Activated CD8-positive, alpha-beta T cell treated with anti-CD3 and anti-CD28 coated beads, Interleukin-2, amount 10 ng/mL, durations not matched to agents 7 days and 5 days (primary cell): ENCODE results near the gene ASXL1. TPM values are rescaled to one million over a fixed set of nuclear protein-coding genes. Genes with fewer than 3 reads are reported as not detected.
A peak's percentile ranks its signal among the peaks of the same experiment; 100 is the strongest.

Experiments
- ATAC-seq: fragments of 150-1000 bp; cut with Tn5 transposase; one replicate; pipeline ENCODE4 v1.10.0; 2021; ENCODE audit warnings: moderate library complexity
- CTCF ChIA-PET: fragments of 350-600 bp; sonication (Branson Sonifier 250); formaldehyde crosslinking; loops from one replicate; lab custom pipeline; 2021; ENCODE audit warnings: antibody characterized with exemption; lab: Charles Lee
- POLR2A ChIA-PET: fragments of 350-600 bp; sonication (Branson Sonifier 250); formaldehyde crosslinking; loops from one replicate; lab custom pipeline; 2021; ENCODE audit warnings: antibody characterized with exemption; lab: Charles Lee
- DNase-seq: peaks from one replicate; pipeline ENCODE4 v3.0.0-alpha.2; 2020
- H3K27ac Mint-ChIP-seq: one replicate; pipeline ENCODE4 v1.8.0; 2021; ENCODE audit warnings: mild to moderate bottlenecking, mixed read lengths
- H3K27me3 Mint-ChIP-seq: one replicate; pipeline ENCODE4 v1.8.0; 2021; ENCODE audit warnings: low read depth, mixed read lengths
- H3K36me3 Mint-ChIP-seq: one replicate; pipeline ENCODE4 v1.8.0; 2021; ENCODE audit warnings: low read depth, mixed read lengths
- H3K4me1 Mint-ChIP-seq: one replicate; pipeline ENCODE4 v1.8.0; 2021; ENCODE audit warnings: low read depth, mixed read lengths
- H3K4me3 Mint-ChIP-seq: one replicate; pipeline ENCODE4 v1.8.0; 2021; ENCODE audit warnings: mild to moderate bottlenecking, mixed read lengths
- H3K9me3 Mint-ChIP-seq: one replicate; pipeline ENCODE4 v1.8.0; 2022; ENCODE audit warnings: mixed read lengths; ENCODE audit not compliant: insufficient read depth
- total RNA-seq, 2 experiments: library from RNA; stranded (reverse); gene quantifications; one replicate each; pipeline ENCODE4 v1.2.3, GENCODE V29; 2021

The ASXL1 gene
- total RNA-seq, 2 experiments from 2014 or later, result 91.7 to 97.4 TPM

DNA sequence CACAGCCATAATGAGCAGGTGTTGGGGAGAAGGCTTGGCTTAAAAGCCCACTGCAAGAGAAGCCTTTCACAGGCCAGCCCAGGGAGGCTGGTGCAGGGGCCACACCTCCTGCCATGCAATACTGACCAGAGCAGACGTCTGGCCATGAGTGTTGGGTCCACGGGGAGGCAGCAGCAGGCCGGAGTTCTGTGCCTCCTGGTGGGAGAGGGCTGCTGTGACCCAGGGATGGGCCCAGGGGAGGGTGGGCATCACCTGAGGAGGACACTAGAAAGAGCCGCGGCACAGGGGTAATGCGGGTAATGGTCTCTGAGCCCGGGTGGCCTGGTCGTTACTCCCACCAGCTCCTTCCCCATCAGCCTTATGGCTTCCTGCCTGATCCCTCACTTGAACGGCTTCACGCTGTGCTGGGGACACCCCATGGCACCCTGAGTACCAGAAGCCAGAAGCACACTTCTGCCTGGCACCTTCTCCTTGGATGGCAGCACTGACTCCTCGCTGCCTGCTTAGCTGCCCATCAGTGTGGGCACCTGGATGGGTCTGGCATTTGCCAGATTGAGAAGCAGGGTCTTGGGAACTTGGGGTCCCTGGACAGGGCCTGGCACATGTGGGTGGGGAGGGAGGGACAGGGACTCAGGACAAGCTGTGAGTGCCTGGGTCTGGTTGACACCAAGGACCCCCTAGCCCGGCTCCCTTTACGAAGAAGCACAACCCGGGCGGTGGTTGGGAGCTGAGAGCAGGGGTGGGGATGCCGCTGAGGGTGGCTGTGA lies 108.8 kb downstream of the ASXL1 start:
- Mint-ChIP-seq H3K27me3 (no peaks in the 10 kb centered on the region), H3K27ac (no peak overlapping the region), H3K9me3 (no peaks in the 10 kb centered on the region), H3K4me1 (no peaks in the 10 kb centered on the region), H3K36me3 (peaks cover 2% of the 10 kb centered on the region), H3K4me3 (no peak overlapping the region)
- POLR2A ChIA-PET, result no interaction called here
- CTCF ChIA-PET, result no interaction called here
- no peak for DNase-seq
- no peak for ATAC-seq

- ATAC-seq (no peak), DNase-seq (no peak)
- ChIA-PET CTCF (no interaction called here), POLR2A (no interaction called here)
- H3K4me1 Mint-ChIP-seq, result no peaks in the 10 kb centered on the region
- no peaks in the 10 kb centered on the region for H3K27me3 Mint-ChIP-seq
- no peaks in the 10 kb centered on the region for H3K9me3 Mint-ChIP-seq
- no peak overlapping the region for H3K27ac Mint-ChIP-seq
- no peak overlapping the region for H3K4me3 Mint-ChIP-seq
- peaks cover 2% of the 10 kb centered on the region for H3K36me3 Mint-ChIP-seq
Measured at GRCh38 chr20:32467506-32468312, 109.6 kb downstream of the ASXL1 start.

- H3K4me1 Mint-ChIP-seq, result no peaks in the 10 kb centered on the region
- no peak for ATAC-seq
- H3K9me3 Mint-ChIP-seq, result no peaks in the 10 kb centered on the region
- no peak overlapping the region for H3K4me3 Mint-ChIP-seq
- no peak overlapping the region for H3K27ac Mint-ChIP-seq
- CTCF ChIA-PET, result no interaction called here
- POLR2A ChIA-PET, result no interaction called here
- no peak for DNase-seq
- H3K36me3 Mint-ChIP-seq, result peaks cover 2% of the 10 kb centered on the region
- H3K27me3 Mint-ChIP-seq, result no peaks in the 10 kb centered on the region
Measured at GRCh38 chr20:32468313-32468640, 110.1 kb downstream of the ASXL1 start.

DNA sequence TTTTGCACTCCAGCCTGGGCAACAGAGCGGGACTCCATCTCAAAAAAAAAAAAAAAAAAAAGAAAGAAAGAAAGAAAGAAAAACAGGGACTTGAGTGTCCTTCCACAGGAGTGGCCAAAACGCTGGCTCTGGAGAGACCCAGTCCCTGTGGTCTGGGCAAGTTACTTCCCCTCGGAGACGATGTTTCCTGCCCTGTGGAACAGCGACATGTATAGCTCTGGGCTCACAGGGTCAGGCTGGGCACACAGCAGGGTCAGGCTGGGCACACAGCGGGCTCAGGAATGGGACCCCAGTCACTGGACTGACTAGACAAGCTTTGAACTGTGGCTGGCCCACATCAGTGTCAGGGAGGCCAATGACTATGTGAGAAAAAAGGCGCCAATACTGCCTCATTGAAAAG lies 110.7 kb downstream of the ASXL1 start:
- CTCF ChIA-PET, result no interaction called here
- Mint-ChIP-seq H3K4me3 (no peak overlapping the region), H3K9me3 (no peaks in the 10 kb centered on the region), H3K27ac (no peak overlapping the region), H3K4me1 (no peaks in the 10 kb centered on the region), H3K36me3 (peaks cover 6% of the 10 kb centered on the region), H3K27me3 (no peaks in the 10 kb centered on the region)
- no peak for ATAC-seq
- POLR2A ChIA-PET, result no interaction called here
- DNase-seq, result no peak

GRCh38 chr20:32470025-32470861 lies 112.1 kb downstream of the ASXL1 start:
- Mint-ChIP-seq H3K36me3 (peaks cover 6% of the 10 kb centered on the region), H3K9me3 (no peaks in the 10 kb centered on the region), H3K4me1 (no peaks in the 10 kb centered on the region), H3K27me3 (no peaks in the 10 kb centered on the region), H3K27ac (peak overlapping the region; percentile 18), H3K4me3 (no peak overlapping the region)
- CTCF ChIA-PET, result interaction anchor here (1.2 to 2.0 kb wide), 2 partner anchors 10 to 182 kb away, joined by 3 to 6 read pairs; no protein-coding TSS in a partner anchor
- POLR2A ChIA-PET, result no interaction called here
- ATAC-seq, result peak; percentile 50
- peak; percentile 44 for DNase-seq

- Mint-ChIP-seq H3K36me3 (peaks cover 6% of the 10 kb centered on the region), H3K4me3 (no peak overlapping the region), H3K27ac (no peak overlapping the region), H3K27me3 (no peaks in the 10 kb centered on the region), H3K4me1 (peaks cover 3% of the 10 kb centered on the region), H3K9me3 (no peaks in the 10 kb centered on the region)
- POLR2A ChIA-PET, result no interaction called here
- CTCF ChIA-PET, result interaction anchor here (0.8 to 2.0 kb wide), 3 partner anchors 10 to 181 kb away, joined by 3 to 6 read pairs (median 4); no protein-coding TSS in a partner anchor
- no peak for DNase-seq
- ATAC-seq, result no peak
Measured at GRCh38 chr20:32470940-32471339, 112.8 kb downstream of the ASXL1 start.

GRCh38 chr20:32472581-32473207 lies 114.6 kb downstream of the ASXL1 start:
- Mint-ChIP-seq H3K36me3 (peaks cover 6% of the 10 kb centered on the region), H3K4me1 (peaks cover 11% of the 10 kb centered on the region), H3K27me3 (no peaks in the 10 kb centered on the region), H3K27ac (no peak overlapping the region), H3K9me3 (no peaks in the 10 kb centered on the region), H3K4me3 (no peak overlapping the region)
- ChIA-PET CTCF (interaction anchor here (2.0 kb wide), 1 partner anchor 8 kb away, joined by 6 read pairs; no protein-coding TSS in a partner anchor), POLR2A (no interaction called here)
- DNase-seq (no peak), ATAC-seq (no peak)

DNA sequence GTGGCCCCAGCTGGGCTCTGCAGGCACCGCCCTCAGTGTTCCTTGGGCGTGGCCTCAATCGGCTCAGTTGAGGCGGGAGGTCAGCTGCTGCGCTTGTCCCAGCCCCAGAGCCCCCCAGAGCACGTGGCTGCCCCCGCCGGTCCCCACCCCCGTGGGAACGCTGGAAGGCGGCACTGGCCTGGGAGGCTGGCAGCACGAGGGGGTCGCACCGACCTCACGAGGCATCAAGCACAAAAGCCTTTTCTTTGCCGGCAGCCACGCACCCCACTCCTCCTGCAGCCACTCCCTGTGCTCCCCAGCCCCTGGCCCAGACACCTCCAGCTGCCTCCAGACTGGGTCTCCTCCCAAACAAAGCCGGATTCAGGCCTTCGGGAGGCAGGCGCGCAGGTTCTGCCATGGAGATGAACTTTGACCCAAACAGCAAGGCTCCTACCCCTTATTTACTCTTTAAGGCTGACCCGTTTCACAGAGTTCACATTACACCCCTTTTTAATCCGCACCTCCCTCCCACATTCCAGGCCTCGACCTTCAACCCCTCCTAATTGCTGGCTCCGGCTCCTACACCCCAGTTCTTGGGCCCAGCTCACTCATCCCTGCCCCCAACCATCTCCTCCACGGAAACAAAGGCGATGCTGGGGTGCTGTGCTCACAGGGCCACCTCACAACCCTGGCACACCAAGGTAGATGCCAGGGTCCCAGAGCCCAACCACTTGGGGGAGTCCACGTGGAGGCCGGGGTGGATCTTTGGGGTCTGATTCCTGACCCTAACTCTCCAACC lies 115.3 kb downstream of the ASXL1 start:
- ATAC-seq (no peak), DNase-seq (no peak)
- Mint-ChIP-seq H3K9me3 (no peaks in the 10 kb centered on the region), H3K4me1 (peaks cover 11% of the 10 kb centered on the region), H3K27ac (no peak overlapping the region), H3K4me3 (no peak overlapping the region), H3K36me3 (peaks cover 6% of the 10 kb centered on the region), H3K27me3 (no peaks in the 10 kb centered on the region)
- CTCF ChIA-PET, result no interaction called here
- POLR2A ChIA-PET, result no interaction called here

GRCh38 chr20:32474009-32474716 lies 116.0 kb downstream of the ASXL1 start:
- ATAC-seq (no peak), DNase-seq (no peak)
- H3K4me1 Mint-ChIP-seq, result peaks cover 11% of the 10 kb centered on the region
- CTCF ChIA-PET, result no interaction called here
- no peaks in the 10 kb centered on the region for H3K9me3 Mint-ChIP-seq
- no peak overlapping the region for H3K27ac Mint-ChIP-seq
- POLR2A ChIA-PET, result no interaction called here
- no peak overlapping the region for H3K4me3 Mint-ChIP-seq
- no peaks in the 10 kb centered on the region for H3K27me3 Mint-ChIP-seq
- H3K36me3 Mint-ChIP-seq, result peaks cover 6% of the 10 kb centered on the region

- H3K9me3 Mint-ChIP-seq, result no peaks in the 10 kb centered on the region
- DNase-seq (no peak), ATAC-seq (no peak)
- H3K4me1 Mint-ChIP-seq, result peaks cover 11% of the 10 kb centered on the region
- POLR2A ChIA-PET, result no interaction called here
- H3K27me3 Mint-ChIP-seq, result no peaks in the 10 kb centered on the region
- no peak overlapping the region for H3K27ac Mint-ChIP-seq
- peaks cover 6% of the 10 kb centered on the region for H3K36me3 Mint-ChIP-seq
- no peak overlapping the region for H3K4me3 Mint-ChIP-seq
- CTCF ChIA-PET, result no interaction called here
Measured at GRCh38 chr20:32474717-32474966, 116.5 kb downstream of the ASXL1 start.
